Panc1 (cell line): Measurements from ENCODE around the gene MTHFD1L.

Source experiments
- CTCF ChIP-seq: fragments of 450-650 bp; IDR thresholded peaks from 2 replicates; pipeline ENCODE4 v1.5.1; 2017; ENCODE audit warnings: mild to moderate bottlenecking
- POLR2AphosphoS5 ChIP-seq: IDR thresholded peaks from 2 replicates; pipeline ENCODE4 v1.6.1; 2012; ENCODE audit warnings: mild to moderate bottlenecking, low read depth, low read length, moderate library complexity
- SIN3A ChIP-seq: IDR thresholded peaks from 2 replicates; pipeline ENCODE4 v1.6.1; 2012; ENCODE audit warnings: low read depth, mild to moderate bottlenecking, low read length, moderate library complexity, borderline replicate concordance; ENCODE audit not compliant: insufficient read depth
- TF ChIP-seq, protein P1 (sequence below), 2 experiments: IDR thresholded peaks; 2 replicates each; pipeline ENCODE4 v1.6.1; 2011 to 2012; ENCODE audit warnings: low read depth in 2 of 2, control low read depth in 1 of 2, low read length in 1 of 2, mild to moderate bottlenecking in 1 of 2, moderate library complexity in 1 of 2; ENCODE audit not compliant: insufficient read depth in 1 of 2

DNA sequence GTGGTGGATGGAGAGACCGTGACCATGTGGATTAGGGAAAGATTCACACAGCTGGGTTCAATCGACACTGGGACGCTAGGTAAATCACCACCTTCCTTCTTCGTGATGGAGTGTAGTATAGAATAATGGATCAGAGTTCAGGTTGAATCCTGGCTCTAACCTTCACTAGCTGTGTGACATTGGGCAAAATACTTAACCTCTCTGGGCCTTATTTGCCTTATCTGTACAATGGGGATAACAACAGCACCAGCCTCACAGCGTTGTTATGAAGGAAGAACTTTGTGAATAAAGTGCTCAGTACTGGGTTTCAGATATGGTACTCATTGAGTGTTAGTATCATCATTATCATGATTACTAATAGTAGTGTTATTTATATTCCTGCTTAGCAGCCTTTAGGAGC is 248.1 kb downstream of the MTHFD1L start:
- TF ChIP-seq POLR2AphosphoS5: no peak
- TF ChIP-seq CTCF: no peak
- TF ChIP-seq, protein P1, sequence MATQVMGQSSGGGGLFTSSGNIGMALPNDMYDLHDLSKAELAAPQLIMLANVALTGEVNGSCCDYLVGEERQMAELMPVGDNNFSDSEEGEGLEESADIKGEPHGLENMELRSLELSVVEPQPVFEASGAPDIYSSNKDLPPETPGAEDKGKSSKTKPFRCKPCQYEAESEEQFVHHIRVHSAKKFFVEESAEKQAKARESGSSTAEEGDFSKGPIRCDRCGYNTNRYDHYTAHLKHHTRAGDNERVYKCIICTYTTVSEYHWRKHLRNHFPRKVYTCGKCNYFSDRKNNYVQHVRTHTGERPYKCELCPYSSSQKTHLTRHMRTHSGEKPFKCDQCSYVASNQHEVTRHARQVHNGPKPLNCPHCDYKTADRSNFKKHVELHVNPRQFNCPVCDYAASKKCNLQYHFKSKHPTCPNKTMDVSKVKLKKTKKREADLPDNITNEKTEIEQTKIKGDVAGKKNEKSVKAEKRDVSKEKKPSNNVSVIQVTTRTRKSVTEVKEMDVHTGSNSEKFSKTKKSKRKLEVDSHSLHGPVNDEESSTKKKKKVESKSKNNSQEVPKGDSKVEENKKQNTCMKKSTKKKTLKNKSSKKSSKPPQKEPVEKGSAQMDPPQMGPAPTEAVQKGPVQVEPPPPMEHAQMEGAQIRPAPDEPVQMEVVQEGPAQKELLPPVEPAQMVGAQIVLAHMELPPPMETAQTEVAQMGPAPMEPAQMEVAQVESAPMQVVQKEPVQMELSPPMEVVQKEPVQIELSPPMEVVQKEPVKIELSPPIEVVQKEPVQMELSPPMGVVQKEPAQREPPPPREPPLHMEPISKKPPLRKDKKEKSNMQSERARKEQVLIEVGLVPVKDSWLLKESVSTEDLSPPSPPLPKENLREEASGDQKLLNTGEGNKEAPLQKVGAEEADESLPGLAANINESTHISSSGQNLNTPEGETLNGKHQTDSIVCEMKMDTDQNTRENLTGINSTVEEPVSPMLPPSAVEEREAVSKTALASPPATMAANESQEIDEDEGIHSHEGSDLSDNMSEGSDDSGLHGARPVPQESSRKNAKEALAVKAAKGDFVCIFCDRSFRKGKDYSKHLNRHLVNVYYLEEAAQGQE (IDR thresholded peaks at IDR 0.05; ENCODE audit: insufficient read depth in 1 of 2, low read depth in 2 of 2, low read length in 1 of 2): no peak
- TF ChIP-seq SIN3A: no peak
